ENCODE data around the gene STS.

- TF ChIP-seq CTCF (IDR thresholded peaks at IDR 0.05) (no peak), POLR2A (IDR thresholded peaks at IDR 0.05) (no peak)
Observed at GRCh38 chrX:7184816-7185215, 37.3 kb downstream of the STS start.
